Ishikawa (cell line): ENCODE results near the gene KCNQ1.

ENCODE experiments used
- CEBPB ChIP-seq: IDR thresholded peaks from 2 replicates; pipeline ENCODE4 v1.6.1; 2012
- CREB1 ChIP-seq: IDR thresholded peaks from 2 replicates; pipeline ENCODE4 v1.6.1; 2012; ENCODE audit warnings: low read depth
- EGR1 ChIP-seq: IDR thresholded peaks from 2 replicates; pipeline ENCODE4 v1.6.1; 2012
- EP300 ChIP-seq: IDR thresholded peaks from 2 replicates; pipeline ENCODE4 v1.6.1; 2012; ENCODE audit warnings: borderline replicate concordance
- FOXM1 ChIP-seq: IDR thresholded peaks from 2 replicates; pipeline ENCODE4 v1.6.1; 2012; ENCODE audit warnings: low read depth, borderline replicate concordance
- NFIC ChIP-seq: IDR thresholded peaks from 2 replicates; pipeline ENCODE4 v1.6.1; 2012
- RAD21 ChIP-seq: IDR thresholded peaks from 2 replicates; pipeline ENCODE4 v1.6.1; 2012; ENCODE audit warnings: low read depth
- TAF1 ChIP-seq: IDR thresholded peaks from 2 replicates; pipeline ENCODE4 v1.6.1; 2012; ENCODE audit warnings: low read depth, mild to moderate bottlenecking
- TCF12 ChIP-seq: IDR thresholded peaks from 2 replicates; pipeline ENCODE4 v1.6.1; 2012; ENCODE audit warnings: low read depth
- YY1 ChIP-seq: IDR thresholded peaks from 2 replicates; pipeline ENCODE4 v1.6.1; 2012; ENCODE audit warnings: low read depth
- ZBTB7A ChIP-seq: IDR thresholded peaks from 2 replicates; pipeline ENCODE4 v1.6.1; 2012; ENCODE audit warnings: low read depth
- TF ChIP-seq, protein P1 (sequence below): IDR thresholded peaks from 2 replicates; pipeline ENCODE4 v1.6.1; 2012
- TF ChIP-seq, protein P2 (sequence below): IDR thresholded peaks from 2 replicates; pipeline ENCODE4 v1.6.1; 2012
- TF ChIP-seq, protein P3 (sequence below): IDR thresholded peaks from 2 replicates; pipeline ENCODE4 v1.6.1; 2012; ENCODE audit warnings: low read depth, mild to moderate bottlenecking

DNA sequence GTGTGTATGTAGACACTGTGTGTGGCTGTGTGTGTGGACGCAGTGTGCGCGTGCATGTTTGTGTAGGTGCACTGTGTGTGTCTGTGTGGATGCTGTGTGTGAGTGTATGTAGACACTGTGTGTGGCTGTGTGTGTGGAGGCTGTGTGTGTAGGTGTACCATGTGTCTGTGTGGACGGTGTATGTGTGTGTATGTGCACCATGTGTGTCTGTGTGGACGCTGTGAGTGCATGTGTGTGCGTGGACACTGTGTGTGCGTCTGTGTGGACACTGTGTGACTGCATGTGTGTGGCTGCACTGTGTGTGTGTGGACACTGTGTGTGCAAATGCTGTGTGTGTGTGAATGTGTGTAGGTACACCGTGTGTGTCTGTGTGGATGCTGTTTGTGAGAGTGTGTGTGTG lies 10.8 kb upstream of the KCNQ1 start:
- TF ChIP-seq RAD21: no peak
- TF ChIP-seq NFIC: no peak
- no peak for TF ChIP-seq FOXM1
- TF ChIP-seq CEBPB: no peak
- TF ChIP-seq, protein P1, sequence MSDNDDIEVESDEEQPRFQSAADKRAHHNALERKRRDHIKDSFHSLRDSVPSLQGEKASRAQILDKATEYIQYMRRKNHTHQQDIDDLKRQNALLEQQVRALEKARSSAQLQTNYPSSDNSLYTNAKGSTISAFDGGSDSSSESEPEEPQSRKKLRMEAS: no peak
- no peak for TF ChIP-seq CREB1
- no peak for TF ChIP-seq ZBTB7A
- TF ChIP-seq, protein P2, sequence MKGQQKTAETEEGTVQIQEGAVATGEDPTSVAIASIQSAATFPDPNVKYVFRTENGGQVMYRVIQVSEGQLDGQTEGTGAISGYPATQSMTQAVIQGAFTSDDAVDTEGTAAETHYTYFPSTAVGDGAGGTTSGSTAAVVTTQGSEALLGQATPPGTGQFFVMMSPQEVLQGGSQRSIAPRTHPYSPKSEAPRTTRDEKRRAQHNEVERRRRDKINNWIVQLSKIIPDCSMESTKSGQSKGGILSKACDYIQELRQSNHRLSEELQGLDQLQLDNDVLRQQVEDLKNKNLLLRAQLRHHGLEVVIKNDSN: no peak
- no peak for TF ChIP-seq TCF12
- TF ChIP-seq, protein P3, sequence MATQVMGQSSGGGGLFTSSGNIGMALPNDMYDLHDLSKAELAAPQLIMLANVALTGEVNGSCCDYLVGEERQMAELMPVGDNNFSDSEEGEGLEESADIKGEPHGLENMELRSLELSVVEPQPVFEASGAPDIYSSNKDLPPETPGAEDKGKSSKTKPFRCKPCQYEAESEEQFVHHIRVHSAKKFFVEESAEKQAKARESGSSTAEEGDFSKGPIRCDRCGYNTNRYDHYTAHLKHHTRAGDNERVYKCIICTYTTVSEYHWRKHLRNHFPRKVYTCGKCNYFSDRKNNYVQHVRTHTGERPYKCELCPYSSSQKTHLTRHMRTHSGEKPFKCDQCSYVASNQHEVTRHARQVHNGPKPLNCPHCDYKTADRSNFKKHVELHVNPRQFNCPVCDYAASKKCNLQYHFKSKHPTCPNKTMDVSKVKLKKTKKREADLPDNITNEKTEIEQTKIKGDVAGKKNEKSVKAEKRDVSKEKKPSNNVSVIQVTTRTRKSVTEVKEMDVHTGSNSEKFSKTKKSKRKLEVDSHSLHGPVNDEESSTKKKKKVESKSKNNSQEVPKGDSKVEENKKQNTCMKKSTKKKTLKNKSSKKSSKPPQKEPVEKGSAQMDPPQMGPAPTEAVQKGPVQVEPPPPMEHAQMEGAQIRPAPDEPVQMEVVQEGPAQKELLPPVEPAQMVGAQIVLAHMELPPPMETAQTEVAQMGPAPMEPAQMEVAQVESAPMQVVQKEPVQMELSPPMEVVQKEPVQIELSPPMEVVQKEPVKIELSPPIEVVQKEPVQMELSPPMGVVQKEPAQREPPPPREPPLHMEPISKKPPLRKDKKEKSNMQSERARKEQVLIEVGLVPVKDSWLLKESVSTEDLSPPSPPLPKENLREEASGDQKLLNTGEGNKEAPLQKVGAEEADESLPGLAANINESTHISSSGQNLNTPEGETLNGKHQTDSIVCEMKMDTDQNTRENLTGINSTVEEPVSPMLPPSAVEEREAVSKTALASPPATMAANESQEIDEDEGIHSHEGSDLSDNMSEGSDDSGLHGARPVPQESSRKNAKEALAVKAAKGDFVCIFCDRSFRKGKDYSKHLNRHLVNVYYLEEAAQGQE: no peak
- TF ChIP-seq EGR1: no peak
- TF ChIP-seq EP300: no peak
- TF ChIP-seq YY1: no peak
- TF ChIP-seq TAF1: no peak
